Measurements from ENCODE around the gene ANKRD40. TPM values are rescaled to one million over a fixed set of nuclear protein-coding genes. Genes with fewer than 3 reads are reported as not detected.
"Not testable (repeated sequence)": the region's sequence is repeated elsewhere in the genome, so short reads cannot be mapped to it uniquely, and the experiment has no call there.

Gene ANKRD40
- total RNA-seq, 1 experiment from 2014 or later = 72.0 TPM

GRCh38 chr17:50681263-50682200 lies 26.2 kb downstream of the ANKRD40 start (continued):
- peak; percentile 77 to 99 (median 80) for TF ChIP-seq CTCF (IDR thresholded peaks at IDR 0.05 in 2 of 3, conservative IDR thresholded peaks at IDR 0.05 in 1 of 3; ENCODE audit: borderline replicate concordance in 1 of 3, insufficient read depth in 1 of 3, low read depth in 2 of 3, low read length in 2 of 3)
- TF ChIP-seq MAX (IDR thresholded peaks at IDR 0.05) = peak; percentile 54; the same call in 1 of the 2 replicates
- TF ChIP-seq RAD21 (IDR thresholded peaks at IDR 0.05; ENCODE audit: low read depth) = peak; percentile 99
- TF ChIP-seq ZFX (IDR thresholded peaks at IDR 0.05) = no peak
- TF ChIP-seq ZNF274 (IDR thresholded peaks at IDR 0.05; ENCODE audit: low read depth, low read length) = no peak

GRCh38 chr17:50680543-50681262 lies 27.0 kb downstream of the ANKRD40 start:
- H3K27ac ChIP-seq (ENCODE audit: low read depth, low read length); POLR2A ChIA-PET; H3K9me3 ChIP-seq (ENCODE audit: control insufficient read depth in 1 of 2, insufficient read depth in 1 of 2, low read depth in 1 of 2, low read length in 2 of 2); DNase-seq (ENCODE audit: low read depth, low spot score); H3K9me2 ChIP-seq (ENCODE audit: insufficient read depth); H4K20me1 ChIP-seq (ENCODE audit: insufficient read depth); BruUV-seq (replicated peaks); H3K79me2 ChIP-seq (ENCODE audit: insufficient read depth, low read length); H3K27me3 ChIP-seq (ENCODE audit: insufficient read depth, low read length); H3K4me3 ChIP-seq (replicated peaks in 1 of 2; ENCODE audit: low read depth in 1 of 2, low read length in 2 of 2); H3K36me3 ChIP-seq (ENCODE audit: control insufficient read depth in 1 of 2, insufficient read depth in 2 of 2, low read length in 2 of 2): not testable (repeated sequence)
- Histone ChIP-seq H3K4me1 (ENCODE audit: control insufficient read depth in 1 of 2, insufficient read depth in 2 of 2, low read length in 2 of 2) (peaks cover 43 to 72% of the 10 kb centered on the region in 2 experiments), H3K9ac (ENCODE audit: low read length) (peak overlapping the region; percentile 15; the same call in 1 of the 2 replicates), H2AFZ (ENCODE audit: low read depth, low read length, poor library complexity, severe bottlenecking) (peak overlapping the region; percentile 52), H3K4me2 (ENCODE audit: low read length) (peak overlapping the region; percentile 53)
- CTCF ChIA-PET = interaction anchor here (0.6 to 2.0 kb wide), 4 partner anchors 9 to 54 kb away, joined by 3 to 13 read pairs (median 5); no protein-coding TSS in a partner anchor
- RAD21 ChIA-PET (ENCODE audit: low non-redundant PET in 1 of 2, low total read pairs in 2 of 2, uncharacterized antibody in 2 of 2, unreplicated experiment in 2 of 2) = interaction anchor here in 1 of 2 experiments (1.5 kb wide), 1 partner anchor 50 kb away, joined by 7 read pairs; no protein-coding TSS in a partner anchor
- intact Hi-C loops (cut with micrococcal nuclease) = loop anchor here (1.0 kb wide), 1 partner anchor 50 kb away; no protein-coding TSS in a partner anchor
- peak; percentile 2; the same call in 1 of the 2 replicates for ATAC-seq
